Measurements from ENCODE around the gene TRAK1. TPM values are rescaled to one million over a fixed set of nuclear protein-coding genes. Genes with fewer than 3 reads are reported as not detected.
A peak's percentile ranks its signal among the peaks of the same experiment; 100 is the strongest.

The TRAK1 gene
- total RNA-seq, 1 donor from 2014 or later, result 41.0 TPM

GRCh38 chr3:42062464-42062863 is 28.7 kb upstream of the TRAK1 start:
- Mint-ChIP-seq H3K4me3 (no peak overlapping the region), H3K9me3 (no peaks in the 10 kb centered on the region), H3K4me1 (peaks cover 70% of the 10 kb centered on the region), H3K27me3 (ENCODE audit: low read depth) (no peaks in the 10 kb centered on the region), H3K36me3 (ENCODE audit: low read depth) (no peaks in the 10 kb centered on the region), H3K27ac (ENCODE audit: unreplicated experiment) (no peak overlapping the region)
- DNase-seq (ENCODE audit: low read depth, low spot score), result no peak
- TF ChIP-seq CTCF (conservative IDR thresholded peaks at IDR 0.05), result no peak

GRCh38 chr3:42063888-42064287 is 27.3 kb upstream of the TRAK1 start:
- TF ChIP-seq CTCF (conservative IDR thresholded peaks at IDR 0.05), result no peak
- peaks cover 71% of the 10 kb centered on the region for H3K4me1 Mint-ChIP-seq
- peak overlapping the region; percentile 38 for H3K27ac Mint-ChIP-seq (ENCODE audit: unreplicated experiment)

GRCh38 chr3:42066516-42067181 is 24.5 kb upstream of the TRAK1 start:
- peaks cover 66% of the 10 kb centered on the region for H3K4me1 Mint-ChIP-seq
- H3K4me3 Mint-ChIP-seq, result peak overlapping the region; percentile 72
- no peaks in the 10 kb centered on the region for H3K27me3 Mint-ChIP-seq (ENCODE audit: low read depth)
- TF ChIP-seq CTCF (conservative IDR thresholded peaks at IDR 0.05), result no peak
- no peak for DNase-seq (ENCODE audit: low read depth, low spot score)
- H3K27ac Mint-ChIP-seq (ENCODE audit: unreplicated experiment), result peak overlapping the region; percentile 95
- no peaks in the 10 kb centered on the region for H3K9me3 Mint-ChIP-seq
- H3K36me3 Mint-ChIP-seq (ENCODE audit: low read depth), result no peaks in the 10 kb centered on the region

More at GRCh38 chr3:42063888-42064287, 27.3 kb upstream of the TRAK1 start:
- DNase-seq (ENCODE audit: low read depth, low spot score), result no peak
- no peaks in the 10 kb centered on the region for H3K36me3 Mint-ChIP-seq (ENCODE audit: low read depth)
- H3K27me3 Mint-ChIP-seq (ENCODE audit: low read depth), result no peaks in the 10 kb centered on the region
- peak overlapping the region; percentile 59 for H3K4me3 Mint-ChIP-seq
- no peaks in the 10 kb centered on the region for H3K9me3 Mint-ChIP-seq

- TF ChIP-seq CTCF (conservative IDR thresholded peaks at IDR 0.05), result no peak
- no peak for DNase-seq (ENCODE audit: low read depth, low spot score)
- H3K27ac Mint-ChIP-seq (ENCODE audit: unreplicated experiment), result peak overlapping the region; percentile 95
- peak overlapping the region; percentile 11 for H3K4me3 Mint-ChIP-seq
- H3K9me3 Mint-ChIP-seq, result no peaks in the 10 kb centered on the region
- no peaks in the 10 kb centered on the region for H3K27me3 Mint-ChIP-seq (ENCODE audit: low read depth)
- H3K4me1 Mint-ChIP-seq, result peaks cover 66% of the 10 kb centered on the region
- no peaks in the 10 kb centered on the region for H3K36me3 Mint-ChIP-seq (ENCODE audit: low read depth)
Measured at GRCh38 chr3:42067326-42067725, 23.8 kb upstream of the TRAK1 start.

GRCh38 chr3:42068303-42069088 is 22.7 kb upstream of the TRAK1 start:
- Mint-ChIP-seq H3K27me3 (ENCODE audit: low read depth) (no peaks in the 10 kb centered on the region), H3K4me1 (peaks cover 68% of the 10 kb centered on the region), H3K4me3 (no peak overlapping the region), H3K27ac (ENCODE audit: unreplicated experiment) (no peak overlapping the region), H3K9me3 (no peaks in the 10 kb centered on the region), H3K36me3 (ENCODE audit: low read depth) (no peaks in the 10 kb centered on the region)
- DNase-seq (ENCODE audit: low read depth, low spot score), result no peak
- no peak for TF ChIP-seq CTCF (conservative IDR thresholded peaks at IDR 0.05)

Measured in neural crest cell (in vitro differentiated cells).